ENCODE data around the gene CREB3L2.

CREB3L2 gene

DNA sequence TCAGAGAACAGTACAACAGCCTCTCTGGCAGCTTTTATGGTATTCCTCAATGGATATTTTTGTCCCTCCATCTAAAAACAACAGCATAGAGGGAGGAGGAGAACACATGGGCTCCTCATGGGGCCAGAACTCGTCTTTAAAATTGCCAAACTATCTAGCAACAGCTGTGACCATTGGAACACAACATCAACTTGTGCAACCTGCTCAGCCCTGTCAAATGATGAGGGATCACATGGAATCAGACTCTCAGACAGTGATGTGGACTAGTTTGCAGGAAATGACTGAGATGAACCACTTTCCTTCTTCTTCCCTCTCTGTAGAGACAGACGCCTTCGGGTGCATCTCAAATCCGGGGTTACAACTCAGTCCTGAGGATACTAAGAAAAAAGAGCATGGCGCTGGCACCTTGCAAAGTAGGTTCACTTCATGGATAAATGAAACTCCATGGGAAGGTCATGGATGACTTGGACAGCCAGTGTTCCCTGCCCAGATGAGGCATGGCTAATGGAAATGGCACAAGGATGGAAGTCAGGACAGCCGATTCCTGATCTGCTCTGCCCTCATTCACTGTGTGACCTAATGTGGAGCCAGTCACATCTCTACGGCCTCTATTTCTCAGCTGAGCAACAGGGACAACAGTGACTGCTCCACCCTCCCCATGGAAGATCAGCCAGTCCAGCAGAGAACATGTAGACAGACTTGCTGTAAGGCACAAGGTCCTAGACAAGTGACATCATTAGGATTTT lies 130.5 kb downstream of the CREB3L2 start:
- DNase-seq (ENCODE audit: insufficient read length): no peak
- no peak for FAIRE-seq
- TF ChIP-seq TAF1 (IDR thresholded peaks at IDR 0.05; ENCODE audit: borderline replicate concordance, low read depth, low read length) (no peak), POLR2AphosphoS5 (IDR thresholded peaks at IDR 0.05; ENCODE audit: low read depth, low read length) (no peak), POLR2A (IDR thresholded peaks at IDR 0.05; ENCODE audit: low read depth, low read length) (no peak)

DNA sequence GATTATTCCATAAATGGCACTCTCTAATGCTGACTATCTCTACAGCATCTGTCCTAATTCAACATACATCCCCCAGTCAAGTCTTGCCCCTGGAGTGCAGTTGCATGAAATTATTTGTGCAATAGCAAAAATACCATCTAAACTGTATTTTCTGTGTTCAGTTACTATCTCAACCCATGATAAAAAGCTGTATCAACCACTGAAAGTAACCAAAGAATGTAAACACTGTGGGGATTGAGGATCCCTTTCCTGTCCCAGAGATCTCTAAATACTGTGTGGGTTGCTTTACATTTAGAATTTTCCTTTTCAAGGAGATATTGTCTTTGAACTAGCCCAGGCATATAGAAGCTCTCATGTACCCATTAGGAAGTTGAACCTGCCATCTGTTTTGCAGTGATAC lies 131.2 kb downstream of the CREB3L2 start:
- FAIRE-seq: no peak
- no peak for TF ChIP-seq TAF1 (IDR thresholded peaks at IDR 0.05; ENCODE audit: borderline replicate concordance, low read depth, low read length)
- TF ChIP-seq POLR2A (IDR thresholded peaks at IDR 0.05; ENCODE audit: low read depth, low read length): no peak
- no peak for TF ChIP-seq POLR2AphosphoS5 (IDR thresholded peaks at IDR 0.05; ENCODE audit: low read depth, low read length)
- no peak for DNase-seq (ENCODE audit: insufficient read length)

DNA sequence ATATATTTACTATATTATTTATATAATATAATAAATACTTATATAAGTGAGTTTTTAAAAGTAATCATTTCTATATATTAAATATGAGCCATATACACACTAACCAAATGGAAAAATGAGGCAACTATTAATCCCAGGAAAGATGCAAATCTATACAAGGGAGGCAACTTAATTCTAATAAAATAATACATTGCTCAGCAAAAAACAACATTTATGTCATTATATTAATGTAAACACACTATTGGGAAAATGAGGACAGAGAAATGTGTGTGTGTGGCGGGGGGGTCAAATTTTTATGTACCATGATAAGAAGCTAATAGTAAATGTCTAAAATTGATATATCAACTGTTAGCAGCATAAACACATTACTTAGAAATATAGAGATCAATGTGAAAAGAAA lies 131.8 kb downstream of the CREB3L2 start:
- DNase-seq (ENCODE audit: insufficient read length): no peak
- TF ChIP-seq POLR2A (IDR thresholded peaks at IDR 0.05; ENCODE audit: low read depth, low read length): no peak
- TF ChIP-seq POLR2AphosphoS5 (IDR thresholded peaks at IDR 0.05; ENCODE audit: low read depth, low read length): no peak
- TF ChIP-seq TAF1 (IDR thresholded peaks at IDR 0.05; ENCODE audit: borderline replicate concordance, low read depth, low read length): no peak
- FAIRE-seq: no peak

DNA sequence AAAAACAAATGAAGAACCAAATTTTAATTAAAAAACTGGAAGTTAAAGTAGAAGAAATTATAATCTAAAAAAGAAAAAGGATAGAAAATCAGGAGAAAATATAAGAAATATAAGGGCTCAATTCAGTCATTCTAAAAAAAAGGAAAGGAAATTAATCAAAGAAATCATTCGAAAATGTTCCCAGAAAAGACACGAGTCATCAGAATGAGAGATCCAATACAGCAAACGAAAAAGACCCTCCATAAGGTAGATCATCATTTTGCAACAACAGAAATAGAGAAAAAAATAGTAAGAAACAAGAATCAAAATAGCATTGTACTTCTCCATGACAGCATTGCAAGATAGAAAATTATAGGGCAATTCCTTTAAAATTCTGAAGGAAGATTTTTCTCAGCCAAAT lies 132.6 kb downstream of the CREB3L2 start:
- TF ChIP-seq POLR2AphosphoS5 (IDR thresholded peaks at IDR 0.05; ENCODE audit: low read depth, low read length): no peak
- TF ChIP-seq POLR2A (IDR thresholded peaks at IDR 0.05; ENCODE audit: low read depth, low read length): no peak
- TF ChIP-seq TAF1 (IDR thresholded peaks at IDR 0.05; ENCODE audit: borderline replicate concordance, low read depth, low read length): no peak
- DNase-seq (ENCODE audit: insufficient read length): no peak
- no peak for FAIRE-seq

DNA sequence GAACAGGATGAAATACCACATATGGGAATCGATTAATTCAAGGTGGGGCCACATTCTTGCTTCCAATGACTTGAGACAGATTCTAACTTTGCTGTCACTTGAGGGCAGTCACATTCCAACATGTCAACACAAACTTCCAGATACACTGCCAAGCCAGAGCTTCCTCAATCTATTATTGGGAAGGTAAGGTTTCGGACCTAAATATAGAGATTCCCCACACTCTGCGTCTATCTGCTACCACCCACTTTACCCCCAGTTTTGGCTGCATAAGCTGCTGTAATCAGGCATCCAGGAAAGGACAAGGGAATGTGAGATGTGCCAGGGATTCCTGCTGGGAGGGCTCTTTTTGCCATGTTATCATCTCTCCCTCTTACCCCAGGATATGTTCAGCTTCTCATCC lies 134.6 kb downstream of the CREB3L2 start:
- FAIRE-seq: no peak
- no peak for DNase-seq (ENCODE audit: insufficient read length)
- TF ChIP-seq POLR2AphosphoS5 (IDR thresholded peaks at IDR 0.05; ENCODE audit: low read depth, low read length) (no peak), POLR2A (IDR thresholded peaks at IDR 0.05; ENCODE audit: low read depth, low read length) (no peak), TAF1 (IDR thresholded peaks at IDR 0.05; ENCODE audit: borderline replicate concordance, low read depth, low read length) (no peak)

DNA sequence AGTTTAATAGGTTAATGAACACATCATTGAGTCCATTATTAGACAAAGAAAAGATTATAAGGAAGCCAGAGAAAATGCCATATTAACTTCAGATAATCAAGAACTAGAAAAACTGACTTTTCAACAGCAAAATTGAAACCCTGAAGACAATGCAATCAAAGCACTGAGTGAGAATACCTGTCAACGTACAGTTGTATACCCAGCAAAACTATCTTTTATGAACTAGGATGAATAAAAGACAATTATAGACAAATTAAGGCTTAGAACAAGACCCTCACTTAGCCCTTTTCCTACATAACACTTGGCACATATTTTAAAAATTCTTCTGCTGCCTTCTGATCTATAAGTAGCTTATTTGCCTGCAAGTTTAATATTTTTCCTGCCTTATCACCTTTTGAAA lies 136.1 kb downstream of the CREB3L2 start:
- TF ChIP-seq TAF1 (IDR thresholded peaks at IDR 0.05; ENCODE audit: borderline replicate concordance, low read depth, low read length) (no peak), POLR2A (IDR thresholded peaks at IDR 0.05; ENCODE audit: low read depth, low read length) (no peak), POLR2AphosphoS5 (IDR thresholded peaks at IDR 0.05; ENCODE audit: low read depth, low read length) (no peak)
- FAIRE-seq: no peak
- no peak for DNase-seq (ENCODE audit: insufficient read length)

DNA sequence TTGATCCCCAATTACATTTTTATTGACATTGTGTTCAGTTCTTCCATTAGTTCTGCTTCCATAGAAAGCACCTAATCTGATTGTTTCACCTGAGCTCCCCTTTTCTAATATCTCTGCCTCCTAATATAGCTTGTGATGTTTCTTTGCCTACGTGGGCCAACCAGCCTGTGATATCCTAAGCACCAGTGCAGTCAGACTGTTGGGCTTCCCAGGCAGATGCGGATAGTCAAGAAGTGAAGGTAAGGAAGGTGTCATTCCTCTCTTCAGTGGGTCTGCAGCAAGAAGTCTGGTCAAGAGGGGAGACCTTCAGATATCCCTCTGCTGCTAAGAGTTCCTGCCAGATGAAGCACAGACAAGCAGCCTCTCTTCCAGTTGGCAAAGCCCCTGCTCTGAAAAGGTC lies 138.9 kb downstream of the CREB3L2 start:
- no peak for FAIRE-seq
- no peak for TF ChIP-seq POLR2A (IDR thresholded peaks at IDR 0.05; ENCODE audit: low read depth, low read length)

DNA sequence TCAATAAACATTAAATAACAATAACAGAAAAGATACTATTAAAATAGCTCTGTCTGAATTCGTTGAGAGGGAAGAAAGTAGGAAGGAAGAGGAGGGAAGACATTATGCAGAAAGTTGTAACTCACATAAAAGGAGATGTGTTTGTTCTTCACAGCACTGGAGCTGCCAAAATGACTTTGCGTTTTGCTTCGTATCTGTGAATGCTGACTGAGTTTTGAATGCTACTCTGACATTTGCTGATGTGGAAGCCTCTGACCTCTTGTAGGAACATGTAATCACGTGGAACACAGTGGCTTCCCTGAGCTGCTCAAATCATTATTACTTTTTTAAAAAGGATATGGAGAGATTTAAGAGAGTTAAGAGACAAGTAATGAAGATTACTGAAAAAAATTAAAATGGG lies 139.5 kb downstream of the CREB3L2 start:
- no peak for TF ChIP-seq POLR2AphosphoS5 (IDR thresholded peaks at IDR 0.05; ENCODE audit: low read depth, low read length)
- no peak for TF ChIP-seq POLR2A (IDR thresholded peaks at IDR 0.05; ENCODE audit: low read depth, low read length)
- TF ChIP-seq TAF1 (IDR thresholded peaks at IDR 0.05; ENCODE audit: borderline replicate concordance, low read depth, low read length): no peak
- FAIRE-seq: no peak

More for the DNA sequence above, 138.9 kb downstream of the CREB3L2 start:
- no peak for DNase-seq (ENCODE audit: insufficient read length)

DNA sequence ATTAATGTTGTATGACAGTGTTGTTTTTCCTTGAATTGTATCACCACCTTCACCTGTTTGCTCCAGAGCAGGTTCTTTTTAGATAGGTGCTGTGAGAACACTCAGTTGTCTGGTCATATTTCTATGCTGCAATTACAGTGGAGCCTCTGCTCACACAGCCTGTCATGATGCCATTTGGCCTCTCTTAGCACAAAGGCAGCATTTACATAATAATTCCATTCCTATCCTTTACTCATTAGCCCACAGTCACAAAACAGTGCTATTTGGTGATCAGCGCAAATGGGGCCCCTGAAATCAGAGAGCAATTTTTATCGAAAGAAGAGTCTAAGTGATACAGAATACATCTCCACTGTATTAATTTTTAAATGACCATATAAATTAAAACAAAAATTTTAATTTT lies 141.3 kb downstream of the CREB3L2 start:
- FAIRE-seq (no peak), DNase-seq (ENCODE audit: insufficient read length) (no peak)
- TF ChIP-seq POLR2A (IDR thresholded peaks at IDR 0.05; ENCODE audit: low read depth, low read length): no peak
- no peak for TF ChIP-seq POLR2AphosphoS5 (IDR thresholded peaks at IDR 0.05; ENCODE audit: low read depth, low read length)
- TF ChIP-seq TAF1 (IDR thresholded peaks at IDR 0.05; ENCODE audit: borderline replicate concordance, low read depth, low read length): no peak

More for the DNA sequence above, 139.5 kb downstream of the CREB3L2 start:
- no peak for DNase-seq (ENCODE audit: insufficient read length)

DNA sequence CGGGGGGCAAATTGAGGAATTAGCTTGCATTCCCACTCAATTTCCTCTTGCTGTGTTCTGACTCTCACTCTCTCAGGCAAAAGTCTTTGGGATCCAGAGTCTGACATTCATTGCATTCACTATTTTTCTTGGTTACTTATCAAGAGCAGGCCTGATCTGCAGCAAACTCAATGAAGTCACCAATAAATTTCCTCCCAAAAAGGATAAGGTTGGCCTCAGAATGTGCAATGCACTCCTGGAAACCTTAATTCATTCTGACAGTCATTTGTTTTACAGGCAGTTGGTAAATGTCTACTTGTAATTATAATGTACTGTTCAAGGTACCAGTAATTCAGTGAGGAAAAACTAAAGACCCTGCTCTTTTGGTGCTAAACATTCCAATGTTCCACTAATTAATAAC lies 148.8 kb downstream of the CREB3L2 start:
- DNase-seq (ENCODE audit: insufficient read length): no peak
- no peak for FAIRE-seq
- no peak for TF ChIP-seq POLR2A (IDR thresholded peaks at IDR 0.05; ENCODE audit: low read depth, low read length)
- TF ChIP-seq POLR2AphosphoS5 (IDR thresholded peaks at IDR 0.05; ENCODE audit: low read depth, low read length): no peak
- TF ChIP-seq TAF1 (IDR thresholded peaks at IDR 0.05; ENCODE audit: borderline replicate concordance, low read depth, low read length): no peak

DNA sequence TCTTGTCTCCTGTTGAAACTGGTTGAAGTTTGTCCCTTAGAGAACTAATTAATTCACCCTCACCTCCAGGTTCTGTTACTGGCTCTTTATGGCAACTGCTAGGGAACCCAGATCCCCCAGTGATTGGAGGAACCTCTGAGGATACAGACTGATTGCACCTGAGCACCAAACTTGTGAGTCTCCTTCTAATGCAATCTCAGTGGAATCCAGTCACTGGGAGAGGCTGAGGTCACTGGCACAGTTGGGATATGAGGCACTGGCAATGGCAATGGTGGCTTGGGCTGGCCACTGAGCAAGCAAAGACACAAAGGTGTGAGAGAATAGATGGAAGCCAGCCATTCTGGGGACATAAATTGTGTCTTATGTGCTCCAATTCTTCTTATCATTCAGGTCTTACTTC lies 149.8 kb downstream of the CREB3L2 start:
- TF ChIP-seq POLR2A (IDR thresholded peaks at IDR 0.05; ENCODE audit: low read depth, low read length): no peak
- no peak for TF ChIP-seq TAF1 (IDR thresholded peaks at IDR 0.05; ENCODE audit: borderline replicate concordance, low read depth, low read length)
- no peak for TF ChIP-seq POLR2AphosphoS5 (IDR thresholded peaks at IDR 0.05; ENCODE audit: low read depth, low read length)
- FAIRE-seq: no peak

More for the DNA sequence above, 149.8 kb downstream of the CREB3L2 start:
- DNase-seq (ENCODE audit: insufficient read length): no peak

Measured in GM12892 (cell line).